Activated CD4-positive, alpha-beta T cell treated with anti-CD3 and anti-CD28 coated beads for 24 hours (primary cell): ENCODE results near the gene OR2S2.
"Not testable (repeated sequence)": the region's sequence is repeated elsewhere in the genome, so short reads cannot be mapped to it uniquely, and the experiment has no call there.

ENCODE experiments used
- DNase-seq, 2 donors: peaks; one replicate each; pipeline ENCODE4 v3.0.0-alpha.2; 2020; ENCODE audit warnings: low read depth in 2 of 2

The OR2S2 gene, protein sequence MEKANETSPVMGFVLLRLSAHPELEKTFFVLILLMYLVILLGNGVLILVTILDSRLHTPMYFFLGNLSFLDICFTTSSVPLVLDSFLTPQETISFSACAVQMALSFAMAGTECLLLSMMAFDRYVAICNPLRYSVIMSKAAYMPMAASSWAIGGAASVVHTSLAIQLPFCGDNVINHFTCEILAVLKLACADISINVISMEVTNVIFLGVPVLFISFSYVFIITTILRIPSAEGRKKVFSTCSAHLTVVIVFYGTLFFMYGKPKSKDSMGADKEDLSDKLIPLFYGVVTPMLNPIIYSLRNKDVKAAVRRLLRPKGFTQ

DNA sequence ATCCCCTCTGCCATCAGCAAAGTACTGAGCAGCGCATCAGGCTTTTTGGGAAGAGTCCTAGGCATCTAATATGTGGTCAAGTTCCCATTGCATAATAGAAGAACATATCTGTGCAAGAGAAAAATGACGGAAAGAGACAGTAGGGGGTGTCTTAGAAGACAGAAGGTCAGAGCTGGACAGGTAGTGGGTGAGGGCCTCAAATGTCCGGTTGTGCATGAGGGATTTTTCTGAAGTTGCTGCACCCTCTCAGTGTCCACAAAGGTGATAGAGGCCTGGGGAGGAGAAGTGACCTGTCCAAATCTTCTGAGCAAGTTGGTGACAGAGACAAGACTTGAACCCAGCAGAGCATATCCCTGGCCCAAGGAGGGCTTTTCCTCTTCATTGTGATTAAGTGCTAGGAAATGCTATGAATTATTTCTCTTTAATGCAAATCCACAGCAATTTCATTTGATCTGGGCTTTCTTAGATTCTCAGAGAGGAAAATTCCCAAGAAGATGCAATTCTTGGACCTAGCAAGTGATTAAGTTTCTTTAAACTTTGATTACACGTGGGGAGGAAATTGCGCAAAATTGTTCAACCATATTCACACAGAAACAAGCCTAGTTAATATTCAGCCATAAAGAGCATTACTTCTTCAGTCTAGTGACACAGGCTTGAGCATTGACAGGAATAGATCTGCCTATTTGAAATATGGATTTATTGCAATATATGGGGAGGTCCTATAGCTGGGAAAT, at the start of gene OR2S2:
OR2S2 (minus strand) TSS at position 51 of the 734 bp plus-strand sequence. CDS start 56 bp downstream, outside the sequence.
- DNase-seq, result no peak

DNA sequence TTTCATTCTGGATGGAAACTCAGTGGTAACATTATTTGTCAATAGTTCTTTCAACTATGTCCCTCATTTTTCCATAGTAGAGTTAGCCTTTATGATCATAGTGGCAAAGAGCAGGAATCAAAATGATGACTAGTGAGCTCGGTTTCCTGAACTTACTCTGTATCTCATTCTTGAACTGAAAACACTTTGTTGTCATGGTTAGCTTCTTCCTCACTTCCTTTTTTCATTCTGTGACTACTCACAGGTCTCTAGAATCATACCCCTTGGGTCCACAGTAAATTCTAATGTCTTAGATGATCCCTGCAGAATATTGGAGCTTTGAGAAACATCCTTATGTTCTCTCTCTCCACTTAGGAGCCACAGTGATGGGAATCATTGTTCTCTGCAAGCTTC, 49.4 kb upstream of the OR2S2 start:
- DNase-seq, result no peak

DNA sequence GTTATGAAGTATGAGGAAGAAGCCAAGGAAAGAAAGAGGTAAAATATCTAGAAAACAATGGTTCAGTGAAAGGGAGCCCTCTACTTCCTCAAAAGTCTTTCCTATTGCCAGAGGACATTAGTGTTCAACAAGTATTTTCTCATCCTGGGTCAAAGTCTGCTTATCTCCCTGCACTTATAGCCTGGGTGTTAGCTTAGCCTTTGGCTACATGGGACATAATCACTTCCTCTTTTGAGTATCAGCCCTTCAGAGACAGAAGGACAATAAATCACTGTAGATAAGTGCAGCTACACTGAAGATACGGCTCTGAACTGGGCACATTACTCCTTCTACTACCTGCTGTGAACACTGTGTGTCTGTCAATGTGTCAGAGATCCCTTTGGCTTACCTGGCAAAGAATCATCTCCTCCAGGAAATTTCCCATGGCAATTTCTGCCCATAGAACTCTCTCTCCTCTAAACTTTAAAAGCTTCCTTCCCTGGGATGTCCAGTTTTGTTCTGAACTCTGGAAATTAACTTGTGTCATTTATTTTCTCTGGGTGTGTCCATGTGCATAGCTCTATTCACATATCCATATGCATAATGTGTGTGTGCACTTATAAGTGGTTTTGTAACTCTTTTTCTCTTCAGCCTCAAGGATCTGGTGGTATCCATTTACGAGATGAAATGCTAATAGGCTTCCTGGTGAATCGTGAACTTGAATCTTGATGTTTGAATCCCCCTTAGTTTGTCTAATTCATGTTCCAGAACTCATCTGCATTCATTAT, 48.8 kb upstream of the OR2S2 start:
- no peak for DNase-seq

DNA sequence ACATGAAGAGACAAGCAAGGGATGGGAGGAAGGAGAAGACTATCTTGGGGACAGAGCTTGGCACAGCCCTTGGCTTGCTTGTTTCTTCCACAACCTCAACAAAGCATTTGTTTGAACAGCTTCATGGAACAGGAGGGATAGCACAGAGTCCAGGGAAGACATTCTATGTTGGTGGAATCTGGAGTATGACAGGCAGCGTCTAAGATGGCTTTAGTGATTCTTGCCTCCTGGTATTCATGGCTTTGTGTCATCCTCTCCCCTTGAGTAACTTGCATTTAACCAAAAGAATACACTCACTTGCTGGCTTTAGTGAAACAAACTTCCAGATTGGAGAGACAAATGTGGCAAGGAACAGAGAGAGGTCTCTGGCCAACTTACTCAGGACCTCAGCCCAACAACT, 47.9 kb upstream of the OR2S2 start:
- DNase-seq, result no peak

DNA sequence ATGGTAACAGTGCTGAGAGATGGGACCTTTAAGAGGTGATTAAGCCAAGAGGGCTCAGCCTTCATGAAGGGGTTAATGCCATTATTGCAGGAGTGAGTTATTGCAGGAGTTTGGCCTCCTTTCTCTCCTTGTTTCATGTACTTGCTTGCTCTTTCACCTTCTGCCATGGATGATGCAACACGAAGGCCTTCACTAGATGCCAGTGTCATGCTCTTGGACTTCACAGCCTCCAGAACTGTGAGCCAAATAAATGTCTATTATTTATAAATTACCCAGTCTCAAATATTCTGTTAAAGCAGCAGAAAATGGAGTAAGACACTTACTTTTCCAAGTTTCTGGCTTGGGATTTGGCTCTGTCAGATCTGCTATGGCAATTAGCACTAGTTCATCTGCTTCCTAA, 40.4 kb upstream of the OR2S2 start:
- DNase-seq, result no peak

DNA sequence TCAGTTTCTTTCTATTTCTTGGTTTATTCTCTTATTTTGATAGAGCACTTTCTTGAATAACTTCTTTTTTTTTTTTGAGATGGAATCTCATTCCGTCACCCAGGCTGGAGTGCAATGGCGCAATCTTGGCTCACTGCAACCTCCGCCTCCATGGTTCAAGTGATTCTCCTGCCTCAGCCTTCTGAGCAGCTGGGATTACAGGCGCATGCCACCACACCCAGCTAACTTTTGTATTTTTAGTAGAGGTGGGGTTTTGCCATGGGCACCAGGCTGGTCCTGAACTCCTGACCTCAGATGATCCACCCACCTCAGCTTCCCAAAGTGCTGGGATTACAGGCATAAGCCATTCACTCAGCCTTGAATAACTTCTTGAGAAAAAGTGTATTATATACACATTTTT, 39.1 kb upstream of the OR2S2 start:
- DNase-seq, result not testable (repeated sequence)

DNA sequence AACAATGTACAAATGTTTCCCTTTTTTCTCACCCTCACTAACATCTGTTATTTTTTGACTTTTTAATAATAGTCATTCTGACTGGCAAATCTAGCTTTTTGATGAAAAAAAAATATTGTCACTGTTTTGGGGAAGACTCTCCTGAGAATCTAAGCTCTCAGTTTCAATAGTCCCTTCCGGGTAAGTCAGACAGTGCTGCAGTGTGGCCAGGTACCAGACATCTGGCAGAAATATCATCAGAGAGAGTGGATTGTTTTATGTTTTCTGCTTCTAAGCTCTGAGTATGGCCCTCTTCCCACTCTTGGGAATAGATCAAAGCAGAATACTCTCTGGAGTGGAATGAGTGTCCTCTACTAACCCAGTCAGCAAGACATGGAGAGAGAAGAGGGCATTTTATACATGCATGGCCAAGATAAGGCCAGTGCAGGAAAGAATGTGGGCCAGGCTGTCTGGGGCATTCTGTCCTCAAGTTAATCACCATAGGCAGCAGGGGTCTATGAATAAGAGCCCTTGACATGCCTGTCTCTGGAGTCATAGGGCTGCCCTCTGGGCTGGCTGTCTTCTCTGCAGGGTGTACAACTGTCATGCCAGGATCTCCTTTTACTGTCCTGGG, 38.5 kb upstream of the OR2S2 start:
- no peak for DNase-seq

DNA sequence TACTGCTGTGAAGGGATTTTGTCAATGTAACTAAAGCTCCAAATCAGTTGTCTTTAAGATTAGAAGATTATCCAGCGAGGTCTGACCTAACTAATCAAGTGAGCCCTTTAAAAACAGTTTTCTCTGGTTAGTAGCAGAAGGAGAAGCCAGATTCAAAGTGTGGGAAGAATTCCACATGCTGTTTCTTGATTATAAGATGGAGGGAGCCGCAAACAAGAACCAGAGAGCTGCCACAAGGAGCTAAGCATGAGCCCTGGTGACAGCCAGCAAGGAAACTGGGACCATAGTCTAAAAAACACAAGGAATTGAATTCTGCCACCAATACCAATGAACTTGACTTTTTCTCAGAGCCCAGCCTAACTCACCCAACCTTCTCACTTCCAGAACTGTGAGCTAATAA, 37.0 kb upstream of the OR2S2 start:
- DNase-seq, result no peak

DNA sequence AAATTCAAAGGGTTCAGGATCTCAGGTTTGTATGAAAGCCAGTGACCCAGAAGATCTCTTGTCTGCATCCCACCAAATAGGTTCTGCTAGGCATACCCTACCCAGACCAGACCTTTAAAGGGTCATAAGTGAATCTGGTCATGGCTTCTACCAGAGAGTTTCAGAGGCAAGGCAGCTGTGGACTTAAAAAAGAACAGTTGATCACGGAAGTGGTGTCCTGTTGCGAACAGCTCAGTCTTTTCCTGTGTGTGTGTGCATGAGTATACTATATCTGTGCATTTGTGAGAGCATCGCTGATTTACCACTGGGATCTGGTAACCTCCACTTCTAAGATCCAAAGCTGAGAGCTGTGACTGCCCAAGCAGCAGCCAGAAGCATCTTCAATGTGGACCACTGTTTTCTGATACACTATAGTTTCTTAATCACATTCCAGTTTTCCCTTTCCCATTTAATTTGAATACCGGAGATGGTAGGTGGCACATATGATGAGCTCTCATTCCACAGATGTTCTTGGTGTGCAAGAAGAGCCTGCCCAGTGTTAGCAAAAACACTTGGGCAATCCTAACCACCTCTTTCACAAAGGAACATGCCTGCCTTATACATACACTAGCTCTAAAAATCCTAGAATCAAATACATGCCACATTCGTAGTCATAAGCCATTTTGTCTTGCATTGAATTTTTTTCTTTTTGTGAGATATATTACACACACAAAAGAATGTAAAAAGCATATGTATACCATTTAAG, 36.2 kb upstream of the OR2S2 start:
- DNase-seq, result no peak

DNA sequence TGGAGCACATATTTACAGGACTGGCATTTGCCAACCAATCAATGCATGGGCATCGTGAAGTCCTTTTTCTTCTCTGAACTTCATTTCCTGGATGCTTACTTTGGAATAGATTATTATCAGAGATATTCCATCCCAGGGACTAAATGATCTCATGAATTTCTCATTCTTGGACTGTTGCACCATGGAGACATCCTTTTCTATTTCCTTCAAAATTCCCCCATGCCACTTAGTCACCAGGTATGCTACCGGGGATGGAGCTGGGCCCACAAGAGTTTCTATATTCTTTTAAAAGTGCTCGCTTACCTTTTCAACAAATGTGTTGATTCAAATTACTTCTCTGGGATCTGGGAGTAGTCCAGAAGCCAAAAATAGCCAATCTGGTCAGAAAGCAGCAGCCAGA, 35.2 kb upstream of the OR2S2 start:
- not testable (repeated sequence) for DNase-seq

DNA sequence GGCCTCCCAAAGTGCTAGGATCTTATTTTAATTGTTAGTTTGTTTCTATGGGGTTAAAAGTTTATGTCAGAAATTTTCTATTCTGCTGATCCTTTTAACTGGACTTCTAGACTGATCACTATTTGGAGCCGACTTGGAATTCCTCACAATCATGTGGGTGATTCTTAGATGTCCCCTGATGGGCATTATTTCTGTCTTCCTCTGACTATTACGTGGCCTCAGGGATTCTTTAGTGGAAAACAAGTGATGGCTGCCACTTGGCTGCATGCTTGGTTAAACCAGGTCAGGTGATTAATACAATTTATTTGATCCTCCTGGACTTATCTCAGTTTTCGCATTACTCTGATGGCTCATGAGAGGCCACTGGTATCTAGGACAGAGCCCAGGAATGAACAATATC, 32.2 kb upstream of the OR2S2 start:
- DNase-seq, result no peak

DNA sequence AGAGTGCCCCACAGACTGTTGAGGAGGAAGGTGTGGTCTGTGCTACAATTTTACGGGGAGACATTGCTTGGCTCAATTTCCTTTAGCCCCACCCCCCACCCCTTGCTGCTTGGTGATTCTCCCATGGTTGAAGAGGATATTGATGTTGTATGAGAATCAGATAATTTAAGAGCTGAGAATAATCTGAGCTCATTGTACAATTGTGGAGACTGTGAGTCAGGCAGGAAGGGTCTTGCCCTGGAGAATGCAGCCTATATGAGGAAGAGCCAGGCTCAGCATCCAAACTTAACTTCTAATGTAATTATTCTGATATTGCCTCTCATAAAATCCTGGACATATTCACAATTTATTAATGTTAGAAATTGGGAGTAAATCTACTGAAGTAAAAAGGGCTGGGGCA, 26.1 kb upstream of the OR2S2 start:
- DNase-seq, result no peak

DNA sequence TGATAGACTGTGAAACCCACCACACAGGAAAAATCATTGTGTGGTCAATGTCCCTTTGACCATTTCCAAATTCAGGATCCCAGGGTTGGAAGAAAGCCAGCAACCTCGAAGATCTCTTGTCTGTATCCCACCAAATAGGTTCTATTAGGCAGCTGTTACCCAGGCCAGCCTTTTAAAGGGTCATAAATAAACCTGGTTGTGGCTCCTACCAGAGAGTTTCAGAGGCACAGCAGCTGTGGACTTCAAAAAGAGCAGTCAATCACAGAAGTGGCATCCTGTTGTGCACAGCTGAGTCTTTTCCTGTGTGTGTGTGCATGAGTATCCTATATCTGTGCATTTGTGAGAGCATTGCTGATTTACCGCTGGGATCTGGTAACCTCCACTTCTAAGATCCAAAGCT, 23.7 kb upstream of the OR2S2 start:
- no peak for DNase-seq

DNA sequence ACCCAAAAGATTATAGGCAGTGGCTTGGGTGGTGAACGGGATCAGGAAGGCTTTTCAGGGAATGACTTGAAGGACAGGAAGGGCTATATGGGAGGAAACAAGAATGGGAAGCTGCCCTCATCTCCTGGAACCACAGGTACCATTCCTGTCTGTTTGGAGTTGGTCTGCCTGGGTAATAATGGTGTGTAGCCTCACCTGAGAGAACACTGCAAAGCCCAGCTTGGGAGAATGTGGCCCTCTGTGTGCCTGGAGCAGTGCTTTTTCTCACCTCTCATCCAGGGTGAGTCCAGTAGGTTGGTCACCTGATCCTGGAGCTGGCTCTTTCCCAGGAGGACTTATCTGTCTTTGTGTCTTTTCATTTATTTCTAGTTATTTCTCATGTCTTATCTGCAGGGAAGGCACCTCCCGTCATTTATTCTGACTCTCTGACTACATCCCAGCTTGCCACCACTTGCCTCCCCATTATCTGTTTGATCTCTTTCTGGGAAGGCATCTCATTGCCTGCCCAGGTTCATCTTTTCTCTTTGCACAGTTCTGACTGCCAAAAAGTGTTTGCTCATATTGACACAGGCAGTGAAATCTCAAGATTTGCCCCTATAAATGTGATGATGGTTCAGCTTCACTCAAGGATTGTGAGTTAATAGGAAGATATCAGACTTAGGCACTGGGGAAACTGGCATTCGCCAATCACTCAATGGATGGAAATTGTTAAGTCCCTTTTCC, 22.5 kb upstream of the OR2S2 start:
- DNase-seq, result no peak

DNA sequence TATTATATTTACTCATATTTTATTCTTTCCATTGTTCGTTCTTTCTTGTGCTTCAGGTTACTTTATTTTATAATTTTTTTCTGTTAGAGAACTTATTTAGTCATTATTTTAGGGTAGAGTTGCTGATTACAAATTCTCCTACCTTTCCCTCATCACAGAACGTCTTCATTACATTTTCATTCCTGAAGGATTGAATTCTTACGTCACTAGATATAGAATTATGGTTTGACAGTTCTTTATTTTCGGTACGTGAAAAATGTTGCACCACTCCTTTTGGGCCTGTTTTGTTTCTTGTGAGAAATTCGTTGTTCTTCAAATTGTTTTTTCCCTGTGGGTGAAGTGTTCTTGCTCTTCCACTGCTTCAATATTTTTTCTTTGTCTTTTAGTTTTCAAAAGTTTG, 20.8 kb upstream of the OR2S2 start:
- DNase-seq, result no peak

DNA sequence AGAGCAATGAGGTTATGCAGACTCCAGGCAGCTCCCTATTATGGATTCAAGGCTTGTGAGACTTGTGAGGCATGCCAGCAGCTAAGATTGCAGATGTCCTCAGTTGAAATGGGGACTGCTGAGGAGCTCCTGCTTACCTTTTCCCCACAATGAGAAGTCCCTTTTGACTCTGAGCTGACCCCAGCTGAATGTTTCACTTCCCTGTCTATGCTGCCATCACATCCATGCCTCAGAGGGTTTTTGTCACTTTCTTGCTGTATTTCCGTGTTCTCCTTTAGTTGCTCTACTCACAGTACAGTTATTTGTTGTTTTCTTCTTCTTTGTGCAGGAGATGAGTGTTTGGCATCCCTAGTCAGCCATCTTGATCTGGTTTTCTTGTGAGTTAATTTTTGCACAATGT, 18.8 kb upstream of the OR2S2 start:
- no peak for DNase-seq

DNA sequence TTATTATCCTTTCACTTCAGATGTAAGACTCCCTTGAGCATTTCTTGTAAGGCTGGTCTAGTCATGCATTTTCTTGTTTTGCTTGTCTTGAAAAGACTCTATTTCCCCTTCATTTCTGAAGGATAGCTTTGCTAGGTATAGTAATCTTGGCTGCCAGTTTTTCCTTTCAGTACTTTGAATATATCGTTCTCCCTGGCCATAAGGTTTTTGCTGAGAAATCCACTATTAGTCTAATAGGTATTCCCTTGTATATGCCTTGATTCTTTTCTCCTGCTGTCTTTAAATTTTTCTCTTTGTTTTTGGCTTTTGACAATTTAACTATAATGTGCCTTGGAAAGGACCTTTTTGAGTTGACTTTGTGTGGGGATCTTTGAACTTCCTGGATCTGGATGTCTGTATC, 16.8 kb upstream of the OR2S2 start:
- DNase-seq, result no peak

DNA sequence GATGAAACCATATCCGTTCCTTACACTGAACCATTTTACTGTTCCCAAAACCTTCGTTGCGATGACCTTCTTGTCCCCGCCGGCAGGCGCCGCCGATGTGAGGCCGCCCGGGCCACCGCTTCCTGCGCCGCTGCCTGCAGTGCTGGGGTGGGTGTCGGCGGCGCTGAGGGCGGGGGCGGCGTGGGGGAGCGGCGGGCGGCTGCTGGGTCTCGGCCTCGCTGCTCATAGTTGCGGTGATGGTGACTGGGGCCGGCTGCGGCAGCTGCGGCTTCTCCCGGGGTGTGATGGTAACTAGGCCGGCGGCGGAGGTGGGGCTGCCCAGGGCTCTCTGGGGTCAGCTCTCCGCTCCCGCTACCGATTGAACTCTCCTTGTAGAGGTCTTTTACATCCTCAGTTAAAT, 14.1 kb upstream of the OR2S2 start:
- peak in 1 of 2 donors; percentile 10 for DNase-seq

DNA sequence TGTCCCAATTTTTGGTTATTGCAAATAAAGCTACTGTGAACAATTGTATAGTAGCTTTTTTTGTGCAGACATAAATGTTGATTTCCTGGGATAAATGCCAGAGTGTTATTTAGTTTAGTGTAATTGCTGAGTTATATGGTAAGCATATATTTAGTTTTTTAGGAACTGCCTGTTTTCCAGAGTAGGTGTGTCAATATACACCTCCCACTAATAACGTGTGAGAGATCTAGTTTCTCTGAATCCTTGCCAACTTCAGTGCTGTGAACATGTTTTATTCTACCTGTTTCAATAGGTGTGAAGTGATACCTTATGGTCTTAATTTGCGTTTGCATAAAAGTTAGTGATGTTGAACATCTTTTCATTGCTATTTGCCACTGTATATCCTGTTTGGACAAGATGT, 9.1 kb upstream of the OR2S2 start:
- no peak for DNase-seq

DNA sequence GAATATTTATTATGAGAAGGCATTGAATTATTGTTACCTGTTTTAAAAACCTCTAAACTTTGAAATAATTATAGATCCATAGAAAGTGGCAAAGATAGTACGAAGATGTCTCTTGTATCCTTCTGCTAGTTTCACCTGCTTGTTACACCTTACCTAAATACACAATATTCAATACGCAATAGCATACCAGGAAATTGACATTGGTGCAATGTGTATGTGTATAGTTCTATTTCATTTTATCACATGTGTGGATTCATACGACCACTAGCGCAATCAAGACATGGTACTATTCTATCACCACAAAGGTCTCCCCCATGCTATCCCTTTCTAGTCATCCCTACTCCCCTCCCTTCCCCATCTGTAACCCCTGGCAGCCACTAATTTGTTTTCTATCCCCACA, 8.5 kb upstream of the OR2S2 start:
- no peak for DNase-seq

DNA sequence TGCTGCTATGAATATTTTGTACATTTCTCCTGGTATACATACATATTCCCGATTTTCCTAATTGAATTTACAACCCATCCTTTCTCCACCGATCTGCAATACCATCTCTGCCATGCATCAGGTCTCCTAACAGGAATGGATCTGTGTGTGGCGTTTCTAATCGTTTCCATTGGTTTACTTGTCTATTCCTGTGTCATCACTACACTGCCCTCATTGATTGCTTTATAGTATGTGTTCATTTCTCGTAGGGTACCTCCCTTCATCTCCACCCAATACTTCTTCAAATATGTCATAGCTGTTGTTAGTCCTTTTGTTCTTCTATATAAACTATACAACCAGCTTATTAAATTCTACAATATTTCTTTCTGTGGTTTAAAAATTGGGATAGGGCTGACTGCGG, 7.1 kb upstream of the OR2S2 start:
- no peak for DNase-seq
